HL-60 (cell line): ENCODE data around the gene BTBD16.

Experiments
- DNase-seq, 2 experiments: peaks; one replicate each; pipeline ENCODE4 v3.0.0-alpha.2; 2010 to 2020; ENCODE audit warnings: low read depth in 1 of 2, low spot score in 1 of 2
- H3K27ac ChIP-seq: fragments of 250-450 bp; sonication (Bioruptor Pico); replicated peaks from 2 replicates; pipeline ENCODE4 v1.5.1; 2020; ENCODE audit warnings: mild to moderate bottlenecking, moderate library complexity
- H3K27me3 ChIP-seq: fragments of 250-450 bp; sonication (Bioruptor Pico); 2 replicates; pipeline ENCODE4 v1.5.1; 2021; ENCODE audit warnings: mild to moderate bottlenecking, moderate library complexity; ENCODE audit not compliant: insufficient read depth, poor library complexity, severe bottlenecking
- H3K4me3 ChIP-seq: replicated peaks from 2 replicates; pipeline ENCODE4 v1.5.1; 2011; ENCODE audit warnings: mild to moderate bottlenecking, control low read depth, low read length; ENCODE audit not compliant: insufficient read depth
- CTCF ChIP-seq: IDR thresholded peaks from one replicate; pipeline ENCODE4 v1.5.1; 2011; ENCODE audit warnings: low read length, control low read depth, inconsistent platforms; ENCODE audit not compliant: insufficient read depth
- GABPA ChIP-seq: IDR thresholded peaks from 2 replicates; pipeline ENCODE4 v1.6.1; 2012; ENCODE audit warnings: low read depth
- POLR2AphosphoS5 ChIP-seq: IDR thresholded peaks from 2 replicates; pipeline ENCODE4 v1.6.1; 2012; ENCODE audit warnings: low read depth
- SPI1 ChIP-seq: IDR thresholded peaks from 2 replicates; pipeline ENCODE4 v1.6.1; 2012; ENCODE audit warnings: low read depth, mild to moderate bottlenecking, borderline replicate concordance
- TF ChIP-seq, protein P1 (sequence below): IDR thresholded peaks from 2 replicates; pipeline ENCODE4 v1.6.1; 2012; ENCODE audit warnings: low read depth; ENCODE audit not compliant: insufficient replicate concordance

BTBD16 gene

GRCh38 chr10:122263971-122264370 is 7.1 kb upstream of the BTBD16 start:
- Histone ChIP-seq H3K4me3 (no peak overlapping the region), H3K27me3 (no peaks in the 10 kb centered on the region), H3K27ac (no peak overlapping the region)
- DNase-seq = no peak
- TF ChIP-seq GABPA = no peak
- no peak for TF ChIP-seq SPI1
- TF ChIP-seq, protein P1, sequence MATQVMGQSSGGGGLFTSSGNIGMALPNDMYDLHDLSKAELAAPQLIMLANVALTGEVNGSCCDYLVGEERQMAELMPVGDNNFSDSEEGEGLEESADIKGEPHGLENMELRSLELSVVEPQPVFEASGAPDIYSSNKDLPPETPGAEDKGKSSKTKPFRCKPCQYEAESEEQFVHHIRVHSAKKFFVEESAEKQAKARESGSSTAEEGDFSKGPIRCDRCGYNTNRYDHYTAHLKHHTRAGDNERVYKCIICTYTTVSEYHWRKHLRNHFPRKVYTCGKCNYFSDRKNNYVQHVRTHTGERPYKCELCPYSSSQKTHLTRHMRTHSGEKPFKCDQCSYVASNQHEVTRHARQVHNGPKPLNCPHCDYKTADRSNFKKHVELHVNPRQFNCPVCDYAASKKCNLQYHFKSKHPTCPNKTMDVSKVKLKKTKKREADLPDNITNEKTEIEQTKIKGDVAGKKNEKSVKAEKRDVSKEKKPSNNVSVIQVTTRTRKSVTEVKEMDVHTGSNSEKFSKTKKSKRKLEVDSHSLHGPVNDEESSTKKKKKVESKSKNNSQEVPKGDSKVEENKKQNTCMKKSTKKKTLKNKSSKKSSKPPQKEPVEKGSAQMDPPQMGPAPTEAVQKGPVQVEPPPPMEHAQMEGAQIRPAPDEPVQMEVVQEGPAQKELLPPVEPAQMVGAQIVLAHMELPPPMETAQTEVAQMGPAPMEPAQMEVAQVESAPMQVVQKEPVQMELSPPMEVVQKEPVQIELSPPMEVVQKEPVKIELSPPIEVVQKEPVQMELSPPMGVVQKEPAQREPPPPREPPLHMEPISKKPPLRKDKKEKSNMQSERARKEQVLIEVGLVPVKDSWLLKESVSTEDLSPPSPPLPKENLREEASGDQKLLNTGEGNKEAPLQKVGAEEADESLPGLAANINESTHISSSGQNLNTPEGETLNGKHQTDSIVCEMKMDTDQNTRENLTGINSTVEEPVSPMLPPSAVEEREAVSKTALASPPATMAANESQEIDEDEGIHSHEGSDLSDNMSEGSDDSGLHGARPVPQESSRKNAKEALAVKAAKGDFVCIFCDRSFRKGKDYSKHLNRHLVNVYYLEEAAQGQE = no peak
- TF ChIP-seq POLR2AphosphoS5 = no peak
- TF ChIP-seq CTCF = no peak

GRCh38 chr10:122264436-122264835 is 6.7 kb upstream of the BTBD16 start:
- Histone ChIP-seq H3K4me3 (no peak overlapping the region), H3K27ac (no peak overlapping the region), H3K27me3 (no peaks in the 10 kb centered on the region)
- no peak for DNase-seq
- no peak for TF ChIP-seq CTCF
- TF ChIP-seq POLR2AphosphoS5 = no peak
- TF ChIP-seq, protein P1 = no peak
- TF ChIP-seq SPI1 = no peak
- no peak for TF ChIP-seq GABPA

GRCh38 chr10:122264931-122265330 is 6.2 kb upstream of the BTBD16 start:
- no peak for DNase-seq
- no peak overlapping the region for H3K4me3 ChIP-seq
- TF ChIP-seq CTCF (no peak), GABPA (no peak), SPI1 (no peak), POLR2AphosphoS5 (no peak)
- TF ChIP-seq, protein P1 = no peak
- no peaks in the 10 kb centered on the region for H3K27me3 ChIP-seq
- no peak overlapping the region for H3K27ac ChIP-seq
